H9 (cell line): Measurements from ENCODE around the gene CFAP65. TPM values are rescaled to one million over a fixed set of nuclear protein-coding genes. Genes with fewer than 3 reads are reported as not detected.

Source experiments
- DNase-seq: peaks from one replicate; pipeline ENCODE4 v3.0.0-alpha.2; 2017
- H2AFZ ChIP-seq: one replicate; pipeline ENCODE4 v1.6.1; 2013; ENCODE audit warnings: mild to moderate bottlenecking, low read length, control low read depth, moderate library complexity
- H2AK5ac ChIP-seq: 2 replicates; pipeline ENCODE4 v1.6.1; 2013; ENCODE audit warnings: low read length, control low read depth, mixed read lengths; ENCODE audit not compliant: insufficient read length
- H2BK120ac ChIP-seq: one replicate; pipeline ENCODE4 v1.6.1; 2013; ENCODE audit warnings: low read depth, mild to moderate bottlenecking, low read length, control low read depth, inconsistent platforms; ENCODE audit not compliant: poor library complexity, severe bottlenecking
- H2BK12ac ChIP-seq: 2 replicates; pipeline ENCODE4 v1.6.1; 2013; ENCODE audit warnings: low read length, control low read depth, mixed read lengths, low read depth; ENCODE audit not compliant: insufficient read length
- H2BK15ac ChIP-seq: 2 replicates; pipeline ENCODE4 v1.6.1; 2013; ENCODE audit warnings: low read depth, low read length, control low read depth
- H2BK20ac ChIP-seq: one replicate; pipeline ENCODE4 v1.6.1; 2013; ENCODE audit warnings: low read depth, mild to moderate bottlenecking, low read length, control low read depth, inconsistent platforms; ENCODE audit not compliant: poor library complexity, severe bottlenecking
- H2BK5ac ChIP-seq: 2 replicates; pipeline ENCODE4 v1.6.1; 2013; ENCODE audit warnings: low read length, control low read depth, mixed read lengths; ENCODE audit not compliant: insufficient read length
- H3K14ac ChIP-seq: 2 replicates; pipeline ENCODE4 v1.6.1; 2013; ENCODE audit warnings: low read length, control low read depth; ENCODE audit not compliant: insufficient read depth
- H3K18ac ChIP-seq: 2 replicates; pipeline ENCODE4 v1.6.1; 2013; ENCODE audit warnings: low read depth, mild to moderate bottlenecking, mixed read lengths, low read length, control low read depth; ENCODE audit not compliant: insufficient read length
- H3K23ac ChIP-seq: 2 replicates; pipeline ENCODE4 v1.6.1; 2013; ENCODE audit warnings: low read length, control low read depth, mixed read lengths, low read depth; ENCODE audit not compliant: insufficient read length
- H3K23me2 ChIP-seq: 2 replicates; pipeline ENCODE4 v1.6.1; 2013; ENCODE audit warnings: low read depth, mild to moderate bottlenecking, mixed read lengths, low read length, control low read depth; ENCODE audit not compliant: insufficient read length, poor library complexity, severe bottlenecking
- H3K27ac ChIP-seq: 2 replicates; pipeline ENCODE4 v1.5.1; 2013; ENCODE audit warnings: low read length, control low read depth, mixed read lengths, low read depth; ENCODE audit not compliant: insufficient read length
- H3K27me3 ChIP-seq: 2 replicates; pipeline ENCODE4 v1.6.1; 2013; ENCODE audit warnings: low read length, control low read depth, inconsistent platforms; ENCODE audit not compliant: insufficient read depth
- H3K4ac ChIP-seq: 2 replicates; pipeline ENCODE4 v1.6.1; 2013; ENCODE audit warnings: low read depth, mild to moderate bottlenecking, control low read depth, inconsistent platforms, low read length, moderate library complexity
- H3K4me1 ChIP-seq: 2 replicates; pipeline ENCODE4 v1.6.1; 2013; ENCODE audit warnings: low read length, control low read depth, inconsistent platforms; ENCODE audit not compliant: insufficient read depth
- H3K4me2 ChIP-seq: 2 replicates; pipeline ENCODE4 v1.6.1; 2013; ENCODE audit warnings: low read length, control low read depth, mixed read lengths; ENCODE audit not compliant: insufficient read length, insufficient read depth
- H3K56ac ChIP-seq: 2 replicates; pipeline ENCODE4 v1.6.1; 2013; ENCODE audit warnings: low read depth, mild to moderate bottlenecking, mixed read lengths, low read length, control low read depth; ENCODE audit not compliant: insufficient read length
- H3K79me1 ChIP-seq: 2 replicates; pipeline ENCODE4 v1.6.1; 2013; ENCODE audit warnings: low read depth, mild to moderate bottlenecking, moderate library complexity, low read length, control low read depth, inconsistent platforms; ENCODE audit not compliant: insufficient read depth, poor library complexity, severe bottlenecking
- H3K79me2 ChIP-seq: 2 replicates; pipeline ENCODE4 v1.6.1; 2013; ENCODE audit warnings: low read length, control low read depth, inconsistent platforms; ENCODE audit not compliant: insufficient read depth
- H3K9ac ChIP-seq: 2 replicates; pipeline ENCODE4 v1.6.1; 2013; ENCODE audit warnings: low read length, control low read depth, mixed read lengths; ENCODE audit not compliant: insufficient read length; ENCODE audit errors: extremely low read depth
- H3K9me3 ChIP-seq: one replicate; pipeline ENCODE4 v1.6.1; 2013; ENCODE audit warnings: low read depth, low read length, inconsistent platforms; ENCODE audit not compliant: control insufficient read depth
- H3T11ph ChIP-seq: one replicate; pipeline ENCODE4 v1.6.1; 2013; ENCODE audit warnings: mild to moderate bottlenecking, low read length, control low read depth, inconsistent platforms
- H4K20me1 ChIP-seq: one replicate; pipeline ENCODE4 v1.6.1; 2013; ENCODE audit not compliant: control insufficient read depth, insufficient read length, insufficient read depth
- H4K5ac ChIP-seq: 2 replicates; pipeline ENCODE4 v1.6.1; 2013; ENCODE audit warnings: low read depth, mild to moderate bottlenecking, mixed read lengths, low read length, control low read depth; ENCODE audit not compliant: insufficient read length
- H4K8ac ChIP-seq: replicated peaks from 2 replicates; pipeline ENCODE4 v1.6.1; 2013; ENCODE audit warnings: low read length, control low read depth, mixed read lengths, low read depth; ENCODE audit not compliant: insufficient read length
- H4K91ac ChIP-seq: 2 replicates; pipeline ENCODE4 v1.6.1; 2013; ENCODE audit warnings: low read depth, mild to moderate bottlenecking, moderate library complexity, mixed read lengths, low read length, control low read depth; ENCODE audit not compliant: insufficient read length
- H3K27ac Mint-ChIP-seq, 3 experiments: 2 replicates in 2 of 3; 3 replicates in 1 of 3; pipeline ENCODE4 v1.8.0; 2020 to 2021; ENCODE audit warnings: mixed read lengths in 3 of 3, mild to moderate bottlenecking in 1 of 3, moderate library complexity in 1 of 3
- H3K27me3 Mint-ChIP-seq: 2 replicates; pipeline ENCODE4 v1.8.0; 2021; ENCODE audit warnings: low read depth, mild to moderate bottlenecking, moderate library complexity, mixed read lengths
- H3K36me3 Mint-ChIP-seq, 3 experiments: 2 replicates in 2 of 3; 3 replicates in 1 of 3; pipeline ENCODE4 v1.8.0; 2020 to 2021; ENCODE audit warnings: low read depth in 3 of 3, mixed read lengths in 3 of 3; ENCODE audit not compliant: insufficient read depth in 1 of 3
- H3K4me1 Mint-ChIP-seq, 2 experiments: 2 replicates each; pipeline ENCODE4 v1.8.0; 2020; ENCODE audit warnings: mixed read lengths in 2 of 2
- H3K4me3 Mint-ChIP-seq, 2 experiments: 2 replicates in 1 of 2; 3 replicates in 1 of 2; pipeline ENCODE4 v1.8.0; 2020 to 2021; ENCODE audit warnings: mild to moderate bottlenecking in 2 of 2, mixed read lengths in 2 of 2, moderate library complexity in 1 of 2
- H3K9me3 Mint-ChIP-seq, 2 experiments: 2 replicates in 1 of 2; 3 replicates in 1 of 2; pipeline ENCODE4 v1.8.0; 2020; ENCODE audit warnings: mild to moderate bottlenecking in 2 of 2, mixed read lengths in 2 of 2, moderate library complexity in 1 of 2
- WGBS: extraction: QIAGEN DNeasy Blood & Tissue Kit; methylation state at CpG from one replicate; pipeline ENCODE4 v1.1.7; 2013; ENCODE audit warnings: missing lambda C conversion rate, low lambda C conversion rate, mixed read lengths; ENCODE audit not compliant: insufficient read length; ENCODE audit errors: extremely low coverage; 5-methylcytosine and 5-hydroxymethylcytosine counted together
- total RNA-seq: library from RNA; stranded (reverse); gene quantifications from 2 replicates; pipeline ENCODE4 v1.2.1, GENCODE V29; 2021
- TF ChIP-seq, protein P1 (sequence below): fragments of 200-600 bp; sonication (generic); conservative IDR thresholded peaks from 3 replicates; pipeline ENCODE4 v1.8.0; 2021; ENCODE audit warnings: antibody characterized with exemption, mild to moderate bottlenecking

The CFAP65 gene
- total RNA-seq, 1 experiment from 2014 or later: 0.20 TPM

DNA sequence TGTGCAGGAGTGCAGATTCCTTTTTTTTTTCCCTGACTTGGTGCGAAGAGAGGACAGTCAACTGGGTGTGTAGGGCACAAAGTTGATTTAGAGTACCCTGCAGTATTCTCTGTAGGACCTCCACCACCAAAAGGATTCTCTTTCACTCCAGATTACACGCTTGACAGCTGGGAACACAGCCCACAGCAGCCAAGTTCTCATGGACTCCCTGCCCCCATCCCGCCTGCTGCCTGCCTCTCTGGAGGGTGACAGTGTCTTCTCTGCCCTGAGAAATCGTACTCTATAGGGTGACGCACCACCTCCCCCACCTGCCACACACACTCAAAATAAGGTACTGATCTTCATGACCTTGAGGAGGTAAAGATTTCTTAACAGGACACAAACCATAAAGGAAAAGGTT lies 46.0 kb upstream of the CFAP65 start:
- H2BK15ac ChIP-seq: no peak overlapping the region
- peaks cover 11% of the 10 kb centered on the region in 2 experiments for H3K4me1 Mint-ChIP-seq
- no peak overlapping the region for H3K4me3 Mint-ChIP-seq
- H3K9ac ChIP-seq: no peak overlapping the region
- no peak overlapping the region for H2BK5ac ChIP-seq
- H3T11ph ChIP-seq: no peak overlapping the region
- H3K23me2 ChIP-seq: no peaks in the 10 kb centered on the region
- H2BK20ac ChIP-seq: no peak overlapping the region
- H3K4ac ChIP-seq: no peak overlapping the region
- H3K23ac ChIP-seq: no peak overlapping the region
- DNase-seq: no peak
- H3K27me3 Mint-ChIP-seq: peaks cover under 1% of the 10 kb centered on the region; the same call in 1 of the 2 replicates
- H3K4me1 ChIP-seq: no peaks in the 10 kb centered on the region; the same call in 1 of the 2 replicates
- H3K27ac ChIP-seq: no peak overlapping the region
- H2AFZ ChIP-seq: no peak overlapping the region
- no peak overlapping the region; a peak in 1 of 7 replicates for H3K27ac Mint-ChIP-seq
- H2BK120ac ChIP-seq: no peak overlapping the region
- H3K9me3 Mint-ChIP-seq: peaks cover 0 to 3% of the 10 kb centered on the region in 2 experiments; a peak in 2 of 5 replicates
- H3K27me3 ChIP-seq: no peaks in the 10 kb centered on the region
- no peak overlapping the region for H4K91ac ChIP-seq
- no peak overlapping the region for H2AK5ac ChIP-seq
- H3K79me1 ChIP-seq: no peaks in the 10 kb centered on the region
- H3K36me3 Mint-ChIP-seq: peaks cover 0 to 1% (median 0%) of the 10 kb centered on the region in 3 experiments; a peak in 1 of 7 replicates
- no peaks in the 10 kb centered on the region for H3K9me3 ChIP-seq
- no peak overlapping the region for H3K4me2 ChIP-seq
- no peak overlapping the region for H4K8ac ChIP-seq
- H4K20me1 ChIP-seq: no peaks in the 10 kb centered on the region
- no peak overlapping the region for H3K14ac ChIP-seq
- H2BK12ac ChIP-seq: no peak overlapping the region
- H3K56ac ChIP-seq: no peak overlapping the region
- no peak overlapping the region for H3K18ac ChIP-seq
- H3K79me2 ChIP-seq: no peaks in the 10 kb centered on the region
- H4K5ac ChIP-seq: no peak overlapping the region
- no CpG with 5 or more reads among the region's 5 CpGs for WGBS
- TF ChIP-seq, protein P1, sequence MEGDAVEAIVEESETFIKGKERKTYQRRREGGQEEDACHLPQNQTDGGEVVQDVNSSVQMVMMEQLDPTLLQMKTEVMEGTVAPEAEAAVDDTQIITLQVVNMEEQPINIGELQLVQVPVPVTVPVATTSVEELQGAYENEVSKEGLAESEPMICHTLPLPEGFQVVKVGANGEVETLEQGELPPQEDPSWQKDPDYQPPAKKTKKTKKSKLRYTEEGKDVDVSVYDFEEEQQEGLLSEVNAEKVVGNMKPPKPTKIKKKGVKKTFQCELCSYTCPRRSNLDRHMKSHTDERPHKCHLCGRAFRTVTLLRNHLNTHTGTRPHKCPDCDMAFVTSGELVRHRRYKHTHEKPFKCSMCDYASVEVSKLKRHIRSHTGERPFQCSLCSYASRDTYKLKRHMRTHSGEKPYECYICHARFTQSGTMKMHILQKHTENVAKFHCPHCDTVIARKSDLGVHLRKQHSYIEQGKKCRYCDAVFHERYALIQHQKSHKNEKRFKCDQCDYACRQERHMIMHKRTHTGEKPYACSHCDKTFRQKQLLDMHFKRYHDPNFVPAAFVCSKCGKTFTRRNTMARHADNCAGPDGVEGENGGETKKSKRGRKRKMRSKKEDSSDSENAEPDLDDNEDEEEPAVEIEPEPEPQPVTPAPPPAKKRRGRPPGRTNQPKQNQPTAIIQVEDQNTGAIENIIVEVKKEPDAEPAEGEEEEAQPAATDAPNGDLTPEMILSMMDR: no peak
